DMS53 treated with DMSO at 0.1 percent for 48 hours (cell line): Measurements from ENCODE around the gene TFF2.

Experiments
- DNase-seq: peaks from one replicate; lab custom pipeline; 2025; ENCODE audit not compliant: unreplicated experiment; lab: John Stamatoyannopoulos, UW

TFF2 gene

DNA sequence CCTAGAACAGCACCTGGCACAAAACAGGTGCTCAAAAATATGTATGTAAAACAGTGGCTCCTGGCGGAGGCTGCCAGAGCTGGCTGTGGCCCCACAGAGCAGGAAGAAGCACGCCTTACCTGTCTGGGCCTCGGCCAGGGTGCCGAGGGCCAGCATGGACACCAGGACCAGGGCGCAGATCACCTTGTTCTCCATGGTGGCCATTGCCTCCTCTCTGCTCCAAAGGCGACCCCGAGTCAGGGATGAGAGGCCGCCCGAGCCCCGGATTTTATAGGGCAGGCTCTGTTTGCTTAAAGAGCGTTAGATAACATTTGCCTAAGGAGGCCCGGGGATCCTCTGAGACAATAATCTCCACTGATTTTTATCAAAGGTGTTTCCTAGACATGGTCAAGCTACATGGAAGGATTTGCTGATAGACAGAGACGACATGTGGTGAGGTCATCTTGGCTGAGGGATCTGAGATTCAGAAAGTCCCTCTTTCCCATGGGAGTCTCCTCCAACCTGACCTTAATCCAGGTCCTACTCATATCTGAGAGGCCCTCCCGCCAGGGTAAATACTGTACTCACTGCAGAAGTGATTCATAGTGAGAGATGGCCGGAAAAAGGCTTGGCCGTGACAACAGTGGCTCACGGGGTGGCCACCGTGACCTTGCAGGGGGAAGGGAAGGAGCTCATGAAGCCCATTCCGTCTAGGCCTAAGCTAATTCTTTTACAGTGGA lies 15.7 kb upstream of the TFF2 start, which contains the start of gene TFF1:
Gene TFF1, minus strand, starts transcription at position 244 of the 719 bp plus-strand sequence. Its CDS starts 40 bp downstream, at position 204.
- DNase-seq, result peak; percentile 22

DNA sequence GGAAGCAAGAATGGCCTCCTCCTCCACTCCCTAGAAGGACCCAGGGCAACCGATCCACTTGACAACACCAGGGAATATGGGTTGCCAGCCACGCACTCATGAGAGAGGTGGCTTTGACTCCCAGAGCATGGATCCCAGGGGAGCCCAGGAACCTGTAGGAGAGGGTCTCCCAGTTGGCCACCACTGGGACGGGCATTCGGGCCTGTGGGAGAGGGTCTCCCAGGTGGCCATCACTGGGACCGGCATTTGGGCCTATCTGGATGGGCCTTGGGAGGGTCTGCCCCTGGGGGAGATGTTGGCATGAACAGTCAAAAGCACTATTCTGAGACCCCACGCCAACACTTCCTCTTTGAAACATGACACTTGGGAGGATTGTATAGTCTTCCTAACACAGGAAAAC lies 15.0 kb upstream of the TFF2 start:
- DNase-seq, result no peak

DNA sequence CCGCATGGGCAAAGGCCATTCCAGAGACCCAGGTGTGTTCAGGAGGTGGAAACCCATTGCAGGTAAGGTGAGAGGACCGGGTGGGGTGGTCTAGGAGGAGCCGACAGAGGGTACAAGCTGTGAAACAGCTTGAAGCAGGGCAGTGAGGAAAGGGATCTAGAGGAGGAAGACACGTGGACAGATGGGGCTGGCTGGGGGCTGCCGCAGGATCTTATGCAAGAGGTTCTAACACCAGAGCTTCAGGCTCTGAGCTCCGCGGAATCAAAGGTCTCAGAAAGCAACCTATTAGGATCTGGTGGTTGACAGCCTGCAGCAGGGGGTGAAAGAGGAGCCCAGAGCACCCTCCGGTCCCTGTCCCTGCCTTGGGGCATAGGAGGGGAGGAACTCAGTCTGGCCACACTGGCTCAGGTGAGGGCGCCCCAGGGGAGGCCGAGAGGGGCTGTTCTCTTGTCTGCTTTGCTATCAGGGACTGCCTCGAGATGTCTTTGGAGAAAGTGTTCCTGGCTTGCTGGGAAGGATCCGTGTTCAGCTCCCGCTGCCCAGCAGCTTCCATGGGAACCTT lies 13.6 kb upstream of the TFF2 start:
- no peak for DNase-seq

DNA sequence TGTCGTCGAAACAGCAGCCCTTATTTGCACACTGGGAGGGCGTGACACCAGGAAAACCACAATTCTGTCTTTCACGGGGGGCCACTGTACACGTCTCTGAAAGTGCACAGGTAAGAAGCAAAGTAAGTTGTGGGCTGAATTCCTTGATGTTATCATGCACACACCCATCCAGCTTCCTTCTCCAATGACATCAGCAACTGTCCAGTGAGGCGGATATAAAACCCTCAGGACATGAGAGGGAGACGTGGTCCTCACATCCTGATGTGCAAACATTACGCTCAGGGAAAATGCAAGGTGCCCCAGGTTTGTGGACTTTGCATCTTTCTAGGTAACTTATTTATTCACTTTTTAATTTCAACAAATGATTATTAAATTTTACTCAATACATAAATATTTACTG lies 12.5 kb upstream of the TFF2 start:
- DNase-seq, result no peak

DNA sequence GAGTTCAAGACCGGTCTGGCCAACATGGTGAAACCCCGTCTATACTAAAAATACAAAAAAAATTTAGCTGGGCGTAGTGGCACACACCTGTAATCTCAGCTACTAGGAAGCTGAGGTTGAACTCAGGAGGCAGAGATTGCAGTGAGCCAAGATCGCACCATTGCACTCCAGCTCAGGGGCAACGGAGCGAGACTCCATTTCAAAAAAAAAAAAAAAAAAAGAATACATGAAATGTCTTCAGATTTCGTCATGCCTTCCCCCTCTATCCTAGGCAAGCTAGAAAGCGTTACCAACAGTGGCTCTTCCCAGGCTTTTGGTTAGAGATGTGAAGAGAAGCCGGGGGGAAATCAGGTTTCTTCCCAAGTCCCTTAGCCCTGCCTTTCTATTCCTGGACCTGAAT lies 11.9 kb upstream of the TFF2 start:
- no peak for DNase-seq

DNA sequence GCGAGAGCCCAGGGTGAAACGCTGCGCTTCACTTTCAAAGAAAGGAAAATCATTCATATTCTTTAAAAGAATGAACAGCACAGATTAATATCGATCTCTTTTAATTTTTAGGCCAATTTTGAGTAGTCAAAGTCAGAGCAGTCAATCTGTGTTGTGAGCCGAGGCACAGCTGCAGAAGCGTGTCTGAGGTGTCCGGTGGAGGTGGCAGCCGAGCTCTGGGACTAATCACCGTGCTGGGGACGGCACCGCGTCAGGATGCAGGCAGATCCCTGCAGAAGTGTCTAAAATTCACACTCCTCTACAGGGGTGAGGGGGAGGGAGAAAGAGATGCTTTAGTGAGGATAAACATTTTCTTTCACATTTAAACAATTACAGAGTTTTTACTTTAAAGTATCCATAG lies 11.4 kb upstream of the TFF2 start:
- no peak for DNase-seq

DNA sequence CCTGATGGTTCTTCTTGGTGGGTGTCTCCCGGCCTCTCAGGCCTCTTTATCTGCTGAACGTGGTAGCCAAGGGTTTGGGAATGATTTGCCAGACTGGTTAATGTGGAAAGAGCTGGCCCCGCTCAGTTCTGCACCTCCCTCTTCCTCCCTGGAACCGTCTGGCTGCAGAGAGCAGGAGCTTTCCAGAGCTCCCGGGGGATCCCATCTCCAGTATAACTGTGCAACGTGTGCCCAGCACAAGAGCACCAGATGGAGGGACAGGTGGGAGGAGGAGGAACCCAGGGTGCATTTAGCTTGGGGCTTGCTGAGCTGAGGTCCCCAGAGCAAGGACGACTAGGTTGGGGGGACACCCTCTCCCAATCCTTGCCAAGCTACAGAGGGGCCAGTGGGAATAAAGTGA lies 10.5 kb upstream of the TFF2 start:
- DNase-seq, result no peak

DNA sequence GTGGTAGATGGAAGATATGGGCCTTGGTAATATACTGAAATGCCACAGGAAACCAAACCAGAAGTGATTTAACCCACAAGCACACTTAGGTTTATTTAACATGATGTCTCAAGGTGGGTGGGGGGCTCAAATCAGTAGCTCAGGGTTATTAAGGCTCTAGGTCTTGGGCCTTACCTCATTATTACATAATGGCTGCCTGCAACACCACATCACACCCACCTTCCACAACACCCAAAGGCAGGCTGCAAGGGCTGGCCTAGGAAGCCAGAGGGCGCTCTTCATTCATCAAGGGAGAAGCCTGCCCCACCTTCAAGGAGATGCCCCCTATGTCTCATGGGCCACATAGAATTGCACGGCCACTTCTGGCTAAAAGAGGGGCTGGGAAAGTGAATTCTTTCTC lies 9.5 kb upstream of the TFF2 start:
- DNase-seq, result no peak

DNA sequence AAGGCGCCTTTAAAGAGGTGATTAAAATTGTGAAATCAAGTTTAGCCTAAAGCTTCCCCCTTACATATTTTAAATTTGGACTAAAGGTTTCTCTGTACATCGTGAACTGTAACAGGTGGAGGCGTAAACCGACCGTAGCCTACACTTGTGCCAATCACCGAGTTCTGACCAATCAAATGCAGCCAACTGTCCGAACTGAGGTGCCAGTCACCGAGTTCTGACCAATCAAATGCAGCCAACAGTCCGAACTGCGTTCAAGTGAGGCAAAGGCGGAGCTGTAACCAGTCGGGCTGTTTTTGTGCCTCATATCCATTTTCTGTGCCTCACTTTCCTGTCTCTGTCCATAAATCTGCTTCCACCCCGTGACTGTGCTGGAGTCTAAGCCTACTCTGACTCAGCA lies 8.1 kb upstream of the TFF2 start:
- no peak for DNase-seq

DNA sequence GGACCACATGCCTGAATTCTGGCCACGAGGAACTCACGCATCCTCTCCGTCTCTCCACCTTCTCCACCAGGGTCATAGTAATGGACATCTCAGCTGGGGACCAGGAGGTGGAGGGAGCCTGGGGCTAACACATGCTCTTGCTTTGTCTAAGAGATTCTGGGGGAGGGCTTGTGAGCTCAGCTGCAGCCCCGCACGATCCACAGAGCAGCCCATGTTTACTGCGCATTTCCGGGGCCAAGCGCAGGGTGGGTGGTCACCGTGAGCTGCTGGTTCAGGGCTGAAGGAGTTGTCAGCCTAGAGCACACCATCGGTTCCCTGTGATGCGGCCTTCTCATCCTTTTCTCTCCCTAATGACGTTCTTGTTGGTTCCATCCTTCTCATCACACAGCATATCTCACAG lies 7.5 kb upstream of the TFF2 start:
- DNase-seq, result no peak

DNA sequence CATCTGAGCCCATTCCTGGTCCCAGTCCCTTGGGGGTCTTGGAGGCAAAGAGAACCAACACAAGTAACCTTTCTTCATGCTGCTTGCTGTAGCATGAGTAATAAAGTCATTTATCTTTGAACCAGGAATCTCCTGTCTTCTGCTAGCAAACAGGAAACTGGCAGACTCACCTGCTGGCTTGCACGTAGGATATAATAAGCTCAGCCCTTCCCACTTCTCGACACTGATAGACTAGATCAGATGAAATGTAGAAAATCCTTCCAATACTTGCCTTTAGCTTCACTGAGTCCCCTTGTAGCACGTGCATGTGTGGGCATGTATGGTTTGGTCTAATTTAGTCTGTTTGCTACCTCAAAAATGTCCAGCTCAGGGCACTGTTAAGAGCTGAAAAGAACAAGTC lies 6.5 kb upstream of the TFF2 start:
- DNase-seq, result no peak

DNA sequence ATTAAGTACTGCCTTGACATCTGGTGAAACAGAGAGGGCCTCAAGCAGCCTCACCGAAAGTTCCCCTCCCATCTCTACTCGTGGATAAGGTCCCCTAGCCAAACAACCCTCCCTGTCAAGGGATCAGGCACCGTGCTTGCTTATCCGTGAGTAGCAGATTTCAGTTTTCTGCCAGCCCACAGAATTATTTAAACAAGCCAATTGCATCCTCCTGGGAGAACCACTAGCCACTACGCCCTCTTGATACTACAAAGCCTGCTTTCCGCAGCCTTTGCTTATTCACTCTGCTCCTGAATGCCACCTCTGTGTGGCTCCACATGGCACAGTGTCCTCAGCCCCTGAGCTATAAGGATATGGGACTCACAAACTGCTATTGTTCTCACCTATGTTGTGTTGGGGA lies 5.9 kb upstream of the TFF2 start:
- DNase-seq, result no peak

DNA sequence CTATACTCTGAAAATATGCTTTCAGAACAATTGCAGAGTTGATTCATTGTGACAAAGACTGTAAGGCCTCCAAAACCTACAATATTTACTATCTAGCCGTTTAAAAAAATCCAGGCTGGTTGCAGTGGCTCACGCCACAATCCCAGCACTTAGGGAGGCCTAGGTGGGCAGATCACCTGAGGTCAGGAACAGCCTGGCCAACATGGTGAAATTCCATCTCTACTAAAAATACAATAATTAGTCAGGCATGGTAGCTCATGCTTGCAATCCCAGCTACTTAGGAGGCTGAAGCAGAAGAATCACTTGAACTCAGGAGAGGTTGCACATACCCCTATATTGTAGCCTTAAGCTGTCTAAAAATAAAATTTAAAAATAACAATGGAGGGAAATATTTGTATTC lies 5.3 kb upstream of the TFF2 start:
- no peak for DNase-seq

DNA sequence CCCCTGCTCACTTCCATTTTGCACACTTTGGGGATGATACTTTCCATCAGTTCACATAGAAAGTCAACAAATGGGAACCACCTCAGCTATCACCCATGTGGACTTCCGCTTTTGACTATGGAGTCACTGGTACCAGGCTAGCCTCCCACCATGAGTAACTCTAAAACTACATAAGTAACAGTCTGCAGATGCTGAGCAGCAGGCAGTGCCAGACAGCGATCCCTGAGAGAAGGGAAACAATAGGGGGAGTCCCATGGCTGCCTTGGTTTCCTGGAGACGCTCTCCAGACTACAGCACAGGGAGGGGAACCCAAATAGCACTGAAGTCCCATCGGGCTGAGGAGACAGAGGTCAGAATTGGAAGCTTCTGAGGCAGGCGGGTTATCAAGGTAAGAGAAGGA lies 2.8 kb upstream of the TFF2 start:
- DNase-seq, result no peak

DNA sequence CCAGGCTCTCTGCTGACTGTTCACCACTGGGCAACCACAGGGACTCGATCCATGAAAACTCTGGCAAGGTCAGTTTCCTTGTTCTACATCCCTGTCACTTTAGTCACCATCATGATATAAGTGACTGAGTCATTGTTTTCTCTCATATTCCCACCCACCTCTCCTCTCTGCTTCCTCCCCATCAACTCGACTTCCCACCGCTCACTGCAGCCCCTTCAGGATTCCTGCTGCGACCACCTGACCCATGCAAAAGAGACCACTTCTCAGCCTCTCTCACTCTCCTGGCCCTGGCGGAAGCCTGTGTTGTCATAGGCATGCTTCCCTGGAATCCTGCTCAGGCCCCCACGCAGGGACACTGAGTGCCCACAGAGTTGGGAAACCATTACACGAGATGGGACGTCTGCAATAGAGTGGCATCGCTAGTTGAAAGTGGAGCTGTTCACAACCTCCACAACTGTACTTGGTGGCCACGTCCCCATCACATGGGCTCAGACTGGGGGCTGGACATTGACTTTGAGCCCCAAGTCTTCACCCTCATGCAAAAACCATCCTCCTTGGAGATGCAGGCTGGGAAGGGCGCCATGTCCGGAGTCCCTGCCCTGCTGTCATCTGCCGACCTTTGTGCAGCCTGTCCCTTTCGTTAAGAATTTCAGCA lies 1.8 kb upstream of the TFF2 start:
- no peak for DNase-seq

DNA sequence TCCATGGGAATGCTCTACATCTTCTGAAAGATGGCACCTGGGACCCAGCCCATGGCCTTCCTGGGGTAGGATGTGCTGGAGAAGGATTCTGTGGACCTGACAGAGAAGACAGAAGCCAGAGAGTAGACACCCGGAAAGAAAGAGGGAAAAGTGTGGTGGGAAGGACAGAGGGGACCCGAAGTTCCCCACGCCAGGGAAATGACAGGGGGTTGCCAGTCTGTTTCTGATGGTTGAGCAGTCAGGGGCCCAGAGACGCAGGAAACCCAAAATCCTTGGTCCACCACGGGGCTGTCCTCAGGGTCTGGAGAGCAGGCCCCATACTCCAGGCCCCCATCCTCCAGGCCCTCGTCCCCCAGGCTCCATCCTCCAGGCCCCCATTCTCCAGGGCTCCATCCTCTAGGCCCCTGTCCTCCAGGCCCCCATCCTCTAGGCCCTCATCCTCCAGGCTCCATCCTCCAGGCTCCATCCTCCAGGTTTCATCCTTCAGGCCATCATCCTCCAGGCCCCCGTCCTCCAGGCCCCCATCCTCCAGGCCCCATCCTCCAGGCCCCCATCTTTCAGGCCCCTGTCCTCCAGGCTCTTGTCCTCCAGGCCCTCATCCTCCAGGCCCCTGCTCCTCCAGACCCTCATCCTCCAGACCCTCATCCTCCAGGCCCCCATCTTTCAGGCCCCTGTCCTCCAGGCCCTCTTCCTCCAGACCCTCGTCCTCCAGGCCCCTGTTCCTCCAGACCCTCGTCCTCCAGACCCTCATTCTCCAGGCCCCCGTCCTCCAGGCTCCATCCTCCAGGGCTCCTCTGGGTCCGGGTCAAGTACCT lies 1.0 kb upstream of the TFF2 start:
- no peak for DNase-seq

DNA sequence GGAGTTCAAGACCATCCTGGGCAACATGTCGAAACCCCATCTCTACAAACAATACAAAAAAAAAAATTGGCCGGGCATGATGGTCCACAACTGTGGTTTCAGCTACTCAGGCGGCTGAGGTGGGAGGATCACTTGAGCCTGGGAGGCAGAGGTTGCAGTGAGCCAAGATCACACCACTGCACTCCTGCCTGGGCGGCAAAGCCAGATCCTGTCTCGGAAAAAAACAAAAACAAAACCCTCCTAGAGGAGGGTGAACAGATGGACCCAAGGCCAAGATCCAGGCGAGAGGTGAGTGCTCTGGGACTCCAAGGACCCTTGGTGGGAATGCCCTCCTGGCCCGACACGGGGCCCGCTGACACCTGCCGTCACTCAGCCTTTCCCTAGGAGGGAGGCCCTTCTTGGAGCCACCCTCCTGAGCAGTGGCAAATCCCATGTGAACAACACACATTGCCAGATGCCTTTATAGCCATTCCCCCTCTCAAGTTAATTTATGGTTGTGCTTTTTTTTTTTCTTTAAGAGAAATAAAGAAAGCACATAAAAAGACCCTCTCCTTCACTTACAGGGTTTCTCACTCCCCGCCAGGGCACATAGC lies 380 bp downstream of the TFF2 start:
- no peak for DNase-seq

DNA sequence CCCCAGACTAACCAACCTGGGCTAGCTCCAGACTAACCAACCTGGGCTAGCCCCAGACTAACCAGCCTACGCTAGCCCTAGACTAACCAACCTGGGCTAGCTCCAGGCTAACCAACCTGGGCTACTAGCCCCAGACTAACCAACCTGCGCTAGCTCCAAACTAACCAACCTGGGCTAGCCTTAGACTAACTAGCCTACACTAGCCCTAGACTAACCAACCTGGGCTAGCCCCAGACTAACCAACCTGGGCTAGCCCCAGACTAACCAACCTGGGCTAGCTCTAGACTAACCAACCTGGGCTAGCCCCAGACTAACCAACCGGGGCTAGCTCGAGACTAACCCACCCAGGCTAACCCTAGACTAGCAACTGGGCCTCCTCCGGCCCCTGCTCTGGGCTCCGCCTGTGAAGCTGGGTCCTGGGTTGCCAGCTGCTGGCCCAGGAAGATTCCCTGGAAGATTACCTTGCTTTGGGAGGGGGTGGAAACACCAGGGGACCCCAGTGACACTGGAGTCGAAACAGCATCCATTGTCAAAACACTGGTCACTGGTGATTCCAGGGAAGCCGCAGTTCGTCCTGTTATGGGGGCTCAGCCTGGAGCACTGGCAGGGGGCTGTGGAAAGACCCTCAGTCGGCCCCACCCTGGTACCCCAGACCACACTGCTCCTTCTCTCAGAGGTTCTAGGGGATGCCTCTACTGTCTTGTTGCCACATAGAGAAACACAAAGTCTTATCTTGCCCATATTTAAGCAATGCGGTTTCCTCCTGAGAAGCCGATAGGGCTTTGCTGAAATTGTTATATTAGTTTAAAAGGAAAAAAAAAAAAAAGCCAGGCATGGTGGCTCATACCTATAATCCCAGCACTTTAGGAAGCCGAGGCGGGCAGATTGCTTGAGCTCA lies 1.1 kb downstream of the TFF2 start:
- DNase-seq, result no peak

DNA sequence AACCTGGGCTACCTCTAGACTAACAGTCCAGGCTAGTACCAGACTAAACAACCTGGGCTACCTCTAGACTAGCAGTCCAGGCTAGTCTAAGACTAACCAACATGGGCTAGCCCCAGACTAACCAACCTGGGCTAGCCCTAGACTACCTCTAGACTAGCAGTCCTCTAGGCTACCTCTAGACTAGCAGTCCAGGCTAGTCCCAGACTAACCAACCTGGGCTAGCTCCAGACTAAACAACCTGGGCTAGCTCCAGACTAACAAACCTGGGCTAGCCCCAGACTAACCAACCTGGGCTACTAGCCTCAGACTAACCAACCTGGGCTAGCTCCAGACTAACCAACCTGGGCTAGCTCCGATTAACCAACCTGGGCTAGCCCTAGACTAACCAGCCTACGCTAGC lies 2.0 kb downstream of the TFF2 start:
- DNase-seq, result no peak

DNA sequence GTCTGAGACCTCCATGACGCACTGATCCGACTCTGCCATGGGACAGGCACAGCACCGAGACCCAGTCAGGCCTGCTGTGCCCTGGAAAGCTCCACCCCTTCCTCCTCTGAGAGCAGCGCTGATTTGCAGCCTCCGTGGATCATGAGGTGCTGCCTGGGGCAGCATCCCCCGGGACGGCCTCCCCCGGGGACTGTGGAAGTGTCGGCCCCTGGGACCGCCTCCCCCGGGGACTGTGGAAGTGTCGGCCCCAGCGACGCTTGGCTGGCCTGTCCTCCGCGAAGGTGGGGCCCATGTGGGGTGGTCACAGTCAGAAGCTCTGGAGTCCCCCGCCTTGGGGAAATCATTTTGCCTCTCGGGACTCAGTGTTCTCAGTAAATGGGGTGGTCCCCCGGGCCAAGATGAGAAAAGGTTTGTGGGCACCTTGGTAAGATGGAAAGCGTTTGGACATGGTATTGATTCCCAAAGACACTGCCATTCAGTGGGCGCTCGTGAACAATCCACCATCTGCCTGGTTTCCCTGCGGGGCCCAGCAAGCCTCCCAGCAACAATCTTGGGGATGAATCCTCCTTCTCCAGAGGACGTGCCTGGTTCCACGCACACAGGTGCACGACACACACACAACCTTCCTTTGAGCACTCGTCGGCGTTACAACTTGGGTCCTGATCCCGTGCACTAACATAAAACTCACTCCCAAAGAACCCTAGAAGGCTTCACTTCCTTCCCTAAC lies 3.0 kb downstream of the TFF2 start:
- no peak for DNase-seq
